CD4-positive, alpha-beta T cell treated with Interleukin-15 for 4 hours (primary cell): ENCODE measurements around the gene KCNK7.

ENCODE experiments used
- DNase-seq: peaks from one replicate; pipeline ENCODE4 v3.0.0-alpha.2; 2020; ENCODE audit warnings: low spot score

Gene KCNK7

DNA sequence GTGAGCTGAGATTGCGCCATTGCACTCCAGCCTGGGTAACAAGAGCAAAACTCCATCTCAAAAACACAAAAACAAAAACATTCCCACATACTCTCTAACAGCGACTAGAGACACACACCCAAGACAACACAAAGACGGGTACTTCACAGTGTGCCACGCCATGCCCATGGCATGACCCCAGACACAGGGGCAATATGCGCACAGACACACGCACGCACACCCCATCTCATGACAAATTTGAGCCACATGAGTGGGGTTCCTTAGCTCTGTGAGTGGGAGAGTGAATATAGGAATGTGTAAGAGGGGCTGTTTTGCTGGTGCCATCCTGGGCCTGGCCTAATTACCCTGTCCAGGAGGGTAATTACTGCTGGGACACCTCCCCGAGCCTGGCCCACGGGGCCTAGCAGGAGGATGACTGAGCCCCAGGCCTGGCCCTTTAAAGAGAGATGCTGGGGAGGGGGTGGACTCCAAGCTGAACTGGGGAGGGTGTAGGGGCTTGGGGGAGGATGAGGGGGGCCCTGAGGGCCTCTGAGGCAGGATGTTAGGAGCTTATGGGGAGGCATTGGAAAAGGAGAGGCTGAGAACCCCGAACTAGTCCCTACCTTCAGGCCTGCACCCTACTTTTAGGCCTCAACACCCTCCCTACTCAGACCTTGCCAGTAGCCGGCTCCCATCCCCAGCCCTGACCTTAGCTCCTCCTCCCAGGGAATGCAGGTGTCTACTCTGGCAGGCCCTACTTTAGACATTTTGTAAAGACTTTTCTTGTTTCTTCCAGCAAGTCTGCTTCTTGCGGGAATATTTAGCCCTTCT, 38.9 kb downstream of the KCNK7 start:
- no peak for DNase-seq

DNA sequence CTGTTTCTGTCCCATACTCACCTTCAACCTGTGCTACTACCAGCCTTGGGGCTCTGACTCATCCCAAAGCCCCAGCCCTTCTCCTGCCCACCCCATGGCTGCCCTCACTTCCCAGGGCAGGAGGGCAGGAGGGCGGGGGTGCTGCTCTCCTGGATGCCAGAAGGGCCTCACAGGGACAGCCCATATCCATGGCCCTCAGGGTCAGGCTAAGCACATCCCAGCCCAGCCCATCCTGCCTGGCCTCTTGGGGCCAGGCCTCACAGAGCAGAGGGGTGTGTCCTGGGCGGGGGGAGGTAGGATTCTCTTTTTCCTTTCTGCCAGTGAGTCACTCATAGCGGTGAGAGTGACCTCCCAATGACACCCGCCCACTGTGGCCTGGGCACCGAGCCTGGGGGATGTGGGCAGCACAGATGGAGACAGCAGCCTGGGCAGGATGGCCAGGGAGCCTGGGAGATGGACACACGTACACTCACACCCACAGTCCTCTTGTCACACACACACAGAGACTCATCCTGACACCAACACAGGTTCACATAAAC, 39.8 kb downstream of the KCNK7 start:
- DNase-seq = no peak

DNA sequence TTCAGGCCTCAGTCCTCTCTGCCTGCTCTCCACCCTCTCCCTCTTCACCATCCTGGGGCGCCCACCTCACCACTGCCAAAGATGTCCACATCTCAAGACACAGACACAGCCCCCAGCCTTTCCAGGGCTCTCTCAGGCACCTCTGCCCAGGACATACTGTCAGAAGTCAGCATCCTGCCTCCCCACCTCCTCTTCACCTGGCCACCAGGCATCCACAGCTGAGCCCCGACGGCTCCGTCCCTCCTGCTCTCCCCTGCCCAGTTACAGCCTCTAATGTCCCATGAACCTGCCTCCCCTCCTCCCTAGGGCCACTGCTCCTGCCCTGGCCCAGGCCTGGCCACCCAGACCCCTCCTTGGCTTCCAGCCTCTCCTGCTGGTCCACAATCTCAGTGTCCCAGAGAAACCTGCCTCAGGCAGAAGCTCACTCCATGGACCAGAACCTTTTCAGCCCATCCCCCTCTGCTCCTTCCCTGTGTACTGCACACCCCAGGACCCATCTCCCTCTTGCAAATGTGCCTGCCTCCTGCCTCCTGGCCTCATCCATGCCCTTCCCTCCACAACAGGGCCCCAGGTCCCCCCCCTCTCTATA, 40.7 kb downstream of the KCNK7 start:
- no peak for DNase-seq

DNA sequence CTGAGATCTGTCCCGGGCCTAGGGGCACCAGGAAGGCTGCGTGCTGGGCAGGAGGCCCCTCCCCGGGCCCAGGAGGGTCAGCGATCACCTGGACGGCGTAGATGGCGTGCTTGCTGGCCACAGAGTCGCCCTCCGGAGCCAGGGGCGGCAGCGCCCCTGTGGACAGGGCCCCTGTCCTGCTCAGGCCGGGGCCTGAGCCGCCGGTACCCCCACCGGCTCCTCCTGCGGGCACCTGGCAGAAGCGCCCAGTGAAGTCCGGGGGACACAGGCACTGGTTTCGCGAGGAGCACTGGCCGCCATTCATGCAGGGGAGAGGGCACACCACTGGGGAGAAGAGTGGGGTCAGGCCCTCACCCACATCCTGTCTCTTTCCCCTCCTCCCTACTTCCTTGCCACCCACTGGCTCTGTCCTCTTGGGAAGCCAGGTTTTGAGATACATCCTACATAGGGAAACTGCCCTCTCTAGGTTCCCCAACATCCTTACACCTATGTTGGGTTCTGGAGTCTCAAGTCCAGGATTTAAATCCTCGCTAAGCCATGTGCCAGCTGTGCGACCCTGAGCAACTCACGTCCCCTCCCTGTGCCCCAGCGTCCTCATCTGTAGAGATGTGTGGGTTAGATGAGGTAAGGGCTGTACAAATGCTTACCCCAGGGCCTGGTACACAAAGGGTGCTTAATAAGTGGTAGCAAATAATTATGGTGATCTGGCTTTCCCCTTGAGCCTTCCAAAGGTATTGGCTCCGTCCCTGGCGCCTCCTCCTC, 41.4 kb downstream of the KCNK7 start:
- no peak for DNase-seq

DNA sequence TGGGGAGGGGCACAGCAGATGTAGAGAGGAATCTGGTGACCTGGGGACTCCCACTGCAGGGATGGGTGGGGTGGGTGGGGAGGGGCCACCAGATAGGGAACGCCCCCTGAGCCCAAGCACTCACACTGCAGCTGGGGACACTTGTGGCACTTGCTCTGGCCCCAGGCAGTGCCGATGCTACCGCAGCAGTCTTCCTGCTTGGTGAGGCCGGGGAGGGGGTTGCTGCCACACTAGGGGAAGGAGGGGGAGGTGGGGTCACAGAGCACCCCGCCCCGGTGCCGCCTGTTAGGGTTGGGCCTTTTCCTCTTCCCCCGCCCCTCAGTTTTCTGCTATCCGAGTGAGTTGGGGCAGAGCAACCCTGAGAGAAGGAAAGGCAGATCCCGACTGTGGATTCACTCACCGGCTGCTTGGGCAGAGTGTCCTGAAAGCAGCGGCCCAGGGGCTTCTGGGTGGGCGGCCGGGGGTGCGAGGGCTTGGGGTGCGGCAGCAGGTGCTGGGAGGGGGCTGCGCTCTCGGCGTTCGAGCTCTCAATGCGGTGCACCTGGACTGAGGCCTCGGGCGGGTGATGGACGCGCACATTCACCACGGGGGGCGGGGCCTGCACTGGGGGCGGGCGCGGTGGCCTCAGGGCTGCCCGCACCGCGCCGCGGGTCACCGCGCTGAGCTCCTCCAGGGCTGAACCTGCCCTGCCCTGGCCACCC, 42.1 kb downstream of the KCNK7 start:
- DNase-seq = peak; percentile 79

DNA sequence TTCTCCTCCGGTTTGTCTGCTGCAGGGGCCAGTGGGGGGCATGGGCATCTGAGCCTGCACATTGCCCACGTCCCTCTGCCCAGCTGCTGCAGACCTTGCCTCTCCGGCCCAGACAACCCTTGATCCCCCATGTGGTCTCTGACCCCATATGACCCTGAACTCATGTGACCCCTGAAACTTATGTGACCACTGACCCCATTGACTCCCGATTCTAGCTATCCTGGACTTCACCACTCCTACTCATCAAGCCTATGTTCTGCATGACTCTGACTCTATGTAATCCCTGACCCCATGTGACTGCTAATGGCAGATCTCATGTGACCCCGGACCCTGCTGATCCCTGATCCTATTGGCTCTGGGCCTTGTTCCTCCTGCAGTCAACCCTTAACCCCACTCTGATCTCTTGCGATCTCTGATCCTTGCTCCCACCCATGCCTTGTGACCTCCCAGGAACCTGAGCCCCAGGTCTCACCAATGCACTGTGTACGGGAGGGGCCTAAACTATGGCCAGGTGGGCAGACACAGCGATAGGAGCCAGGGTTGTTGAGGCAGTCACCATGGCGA, 43.1 kb downstream of the KCNK7 start:
- DNase-seq = no peak

DNA sequence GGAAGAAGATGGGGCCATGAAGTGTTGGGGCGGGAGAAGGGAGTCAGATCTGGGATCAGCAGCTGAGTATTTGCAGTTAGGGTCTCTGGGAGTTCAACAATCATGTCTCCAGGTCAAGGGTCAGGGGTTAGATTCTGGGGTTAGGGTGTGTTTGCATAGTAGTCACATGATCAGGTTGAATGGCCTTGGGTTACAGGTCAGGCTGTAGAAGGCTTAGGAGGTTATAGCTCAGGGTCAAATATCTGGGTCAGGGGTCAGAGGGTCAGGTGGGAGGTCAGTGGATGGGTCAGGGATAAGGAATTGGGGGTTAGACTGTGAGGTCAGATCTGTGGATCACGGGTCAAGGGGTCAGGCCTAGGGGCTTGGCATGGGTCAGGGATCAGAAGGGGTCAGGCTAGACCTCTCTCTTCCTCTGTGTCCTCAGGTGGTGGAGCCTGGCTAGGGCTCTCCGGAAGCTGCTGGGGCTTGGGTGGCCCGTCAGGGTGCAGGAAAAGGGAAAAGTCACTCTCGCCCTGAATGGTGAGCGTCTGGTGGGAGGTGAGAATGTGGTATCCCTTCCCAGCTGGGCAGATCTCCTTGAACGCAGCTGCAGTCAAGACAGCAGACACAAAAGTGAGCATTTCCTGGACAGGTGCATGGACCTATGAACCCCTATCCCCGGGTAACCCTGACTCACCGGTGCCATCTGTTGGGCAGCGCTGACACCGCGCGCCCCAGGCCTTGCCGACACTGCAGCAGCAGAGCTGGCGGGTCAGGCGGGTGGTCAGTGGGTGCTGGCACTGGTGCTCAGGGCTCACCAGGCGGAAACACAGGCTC, 43.8 kb downstream of the KCNK7 start:
- DNase-seq = peak; percentile 66

DNA sequence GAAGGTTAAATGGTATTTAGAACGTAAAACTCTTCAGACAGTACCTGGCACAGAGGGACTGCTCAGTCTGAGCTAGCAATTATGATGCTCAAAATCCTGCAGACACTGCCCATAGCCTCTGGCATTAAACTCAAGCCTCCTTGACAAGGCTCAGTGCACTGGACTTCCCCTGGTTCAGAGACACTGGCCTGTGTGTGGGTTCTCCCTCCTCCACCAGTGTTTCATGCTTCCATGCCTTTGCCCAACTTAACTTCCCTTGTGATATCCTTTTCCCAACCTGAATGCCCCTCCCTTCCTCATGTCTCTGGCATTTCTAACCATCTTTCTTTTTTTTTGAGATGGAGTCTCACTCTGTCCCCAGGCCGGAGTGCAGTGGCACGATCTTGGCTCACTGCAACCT, 46.5 kb downstream of the KCNK7 start:
- no peak for DNase-seq

DNA sequence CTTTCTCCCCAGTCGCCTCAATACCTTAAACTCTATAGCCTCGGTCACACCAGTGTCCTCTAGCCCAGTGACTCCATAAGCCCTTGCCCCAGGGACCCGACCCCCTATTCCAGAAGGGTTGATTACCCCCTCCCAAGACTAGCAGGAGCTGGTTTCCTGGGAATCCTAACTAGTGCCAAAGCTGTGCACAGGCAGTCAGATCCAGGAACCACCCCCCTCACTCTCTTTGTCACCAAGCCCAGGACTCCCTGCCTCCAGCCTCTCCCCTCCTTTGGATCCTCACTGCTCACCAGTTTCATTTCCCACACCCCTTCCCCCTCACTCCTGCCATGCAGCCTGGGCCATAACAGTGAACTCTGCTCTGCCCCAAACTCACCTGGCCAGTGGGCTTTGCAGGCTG, 47.2 kb downstream of the KCNK7 start:
- no peak for DNase-seq

DNA sequence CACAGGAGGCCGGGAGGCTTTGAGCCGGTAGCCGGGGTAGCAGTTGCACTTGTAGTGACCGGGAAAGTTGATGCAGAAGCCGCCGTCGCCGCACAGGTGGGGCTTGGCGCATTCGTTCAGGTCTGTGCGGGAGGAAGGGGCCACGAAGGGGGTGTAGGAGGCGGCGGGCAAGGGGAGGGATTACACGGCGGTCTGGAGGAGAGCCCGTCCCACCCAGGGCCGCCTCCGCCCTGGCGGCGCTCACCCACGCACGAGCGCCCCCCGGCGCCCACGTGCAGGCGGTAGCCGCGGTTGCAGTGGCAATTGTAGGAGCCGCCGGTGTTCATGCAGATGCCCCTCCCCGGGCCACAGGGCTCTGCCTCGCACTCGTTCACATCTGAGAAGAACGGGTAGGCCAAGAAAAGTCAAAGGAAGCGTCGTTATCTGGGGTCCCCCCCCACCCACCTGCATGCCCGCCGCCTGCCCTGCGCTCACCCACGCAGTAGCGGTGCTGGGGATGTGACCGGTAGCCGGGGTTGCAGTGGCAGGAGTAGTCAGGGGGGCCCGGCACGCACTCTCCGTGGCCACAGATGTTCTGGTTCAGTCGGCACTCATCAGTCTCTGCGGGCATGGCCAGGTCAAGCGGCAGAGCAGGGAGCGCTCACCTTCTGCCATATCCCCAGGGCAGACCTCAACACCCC, 48.0 kb downstream of the KCNK7 start:
- DNase-seq = peak; percentile 53

DNA sequence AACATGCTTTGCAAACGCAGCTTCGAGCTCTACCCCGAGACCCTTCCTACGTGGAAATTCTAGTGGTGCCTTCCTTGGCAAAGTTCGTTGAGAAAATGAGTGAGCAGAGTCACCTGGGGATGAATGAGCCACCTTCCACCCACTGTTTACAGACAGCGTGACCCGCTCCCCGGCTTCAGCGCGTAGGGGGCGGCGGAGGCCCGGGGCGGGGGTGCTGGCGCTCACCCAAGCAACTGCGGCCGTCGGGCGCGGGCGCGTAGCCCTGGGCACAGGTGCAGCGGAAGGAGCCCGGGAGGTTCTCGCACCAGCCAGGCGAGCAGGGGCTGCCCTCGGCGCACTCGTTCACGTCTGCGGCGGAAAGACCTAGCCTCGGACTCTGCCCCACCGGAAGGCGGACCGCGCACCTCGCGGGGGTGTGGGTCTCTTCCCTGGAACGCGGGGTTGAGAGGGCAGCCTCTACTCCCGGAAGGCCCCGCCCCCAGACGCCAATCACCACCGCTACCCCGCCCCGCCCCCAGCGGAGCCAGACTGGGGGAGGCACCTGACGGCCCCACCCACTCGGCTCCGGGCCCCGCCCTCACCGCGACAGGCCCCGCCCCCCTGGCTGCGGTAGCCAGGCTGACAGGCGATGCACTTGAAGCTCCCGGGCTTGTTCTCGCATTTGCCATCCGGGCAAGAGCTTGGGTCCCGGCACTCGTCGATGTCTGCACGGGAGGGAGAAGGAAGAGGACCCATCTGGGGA, 49.2 kb downstream of the KCNK7 start:
- DNase-seq = peak; percentile 98

DNA sequence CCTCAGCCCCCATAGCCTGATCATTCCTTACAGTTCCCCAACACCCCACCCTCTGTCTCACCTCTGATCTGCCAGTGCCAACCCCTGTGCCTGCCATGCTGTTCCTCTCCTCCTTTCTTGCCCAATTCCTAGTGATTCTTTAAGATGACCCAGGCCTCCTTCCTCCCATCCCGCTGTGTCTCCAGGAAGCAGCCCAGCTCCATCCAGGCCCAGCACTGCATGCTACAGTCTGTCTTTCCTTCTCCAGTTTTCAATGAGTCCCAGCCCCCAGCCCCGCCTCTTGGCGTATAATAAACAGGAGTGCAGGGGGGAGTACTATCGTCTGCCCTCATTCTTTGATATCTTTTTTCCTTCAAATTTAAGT, 49.8 kb downstream of the KCNK7 start:
- no peak for DNase-seq
